B cell (primary cell): ENCODE results near the gene BTBD8. TPM values are rescaled to one million over a fixed set of nuclear protein-coding genes. Genes with fewer than 3 reads are reported as not detected.

ENCODE experiments used
- ATAC-seq: fragments of 200-7000 bp; cut with Tn5 transposase; one replicate; pipeline ENCODE4 v1.10.0; 2021; ENCODE audit warnings: low read depth, mild to moderate bottlenecking, moderate number of reproducible peaks, moderate library complexity
- CTCF ChIA-PET: fragments of 350-600 bp; sonication (Branson Sonifier 250); formaldehyde crosslinking; loops from one replicate; lab custom pipeline; 2021; ENCODE audit warnings: antibody characterized with exemption, inconsistent platforms; lab: Charles Lee
- POLR2A ChIA-PET: fragments of 350-600 bp; sonication (Branson Sonifier 250); formaldehyde crosslinking; loops from one replicate; lab custom pipeline; 2021; ENCODE audit warnings: antibody characterized with exemption; lab: Charles Lee
- DNase-seq: peaks from one replicate; pipeline ENCODE4 v3.0.0; 2013
- H2AFZ ChIP-seq: 2 replicates; pipeline ENCODE4 v1.6.1; 2012; ENCODE audit warnings: mild to moderate bottlenecking, low read depth, low read length; ENCODE audit not compliant: insufficient read depth, poor library complexity, severe bottlenecking
- H3K27ac ChIP-seq, 2 donors: 1 replicate in 1 of 2; 2 replicates in 1 of 2; pipeline ENCODE4 v1.5.1; 2012 to 2013; ENCODE audit warnings: low read length in 2 of 2, mild to moderate bottlenecking in 2 of 2, moderate library complexity in 1 of 2
- H3K27me3 ChIP-seq, 4 experiments: fragments of 200-600 bp in 1 of 4; sonication (generic) in 1 of 4; replicated peaks in 1 of 4; 1 replicate in 2 of 4; 2 replicates in 2 of 4; pipeline versions ENCODE4 v1.6.1 to v1.7.0; 2013 to 2016; ENCODE audit warnings: low read length in 3 of 4, mild to moderate bottlenecking in 2 of 4, mixed read lengths in 1 of 4, moderate library complexity in 1 of 4; ENCODE audit not compliant: insufficient read depth in 4 of 4, control insufficient read depth in 3 of 4; ENCODE audit errors: control extremely low read depth in 1 of 4
- H3K36me3 ChIP-seq, 2 experiments: replicated peaks in 1 of 2; 1 replicate in 1 of 2; 2 replicates in 1 of 2; pipeline versions ENCODE4 v1.6.1 to v1.7.1; 2013; ENCODE audit warnings: low read length in 1 of 2; ENCODE audit not compliant: insufficient read depth in 2 of 2, control insufficient read depth in 1 of 2; ENCODE audit errors: control extremely low read depth in 1 of 2, extremely low read depth in 1 of 2
- H3K4me1 ChIP-seq, 2 donors: fragments of 200-600 bp in 1 of 2; sonication (generic) in 1 of 2; 1 replicate in 1 of 2; 2 replicates in 1 of 2; pipeline versions ENCODE4 v1.5.1 to v1.6.1; 2013 to 2017; ENCODE audit warnings: low read length in 2 of 2; ENCODE audit not compliant: control insufficient read depth in 2 of 2, insufficient read depth in 2 of 2
- H3K4me2 ChIP-seq: replicated peaks from 2 replicates; pipeline ENCODE3; 2012; ENCODE audit warnings: mild to moderate bottlenecking, low read depth, low read length; ENCODE audit not compliant: poor library complexity, severe bottlenecking
- H3K4me3 ChIP-seq, 5 experiments: fragments of 200-600 bp in 1 of 5; sonication (generic) in 1 of 5; 1 replicate in 3 of 5; 2 replicates in 2 of 5; pipeline versions ENCODE4 v1.5.1 to v1.7.0; 2011 to 2016; ENCODE audit warnings: low read length in 4 of 5, mild to moderate bottlenecking in 4 of 5, low read depth in 2 of 5, control low read depth in 1 of 5, moderate library complexity in 1 of 5; ENCODE audit not compliant: insufficient read depth in 1 of 5; ENCODE audit errors: control extremely low read depth in 1 of 5, extremely low read depth in 1 of 5
- H3K79me2 ChIP-seq: fragments of 200-600 bp; sonication (generic); one replicate; pipeline ENCODE4 v1.6.0; 2016; ENCODE audit warnings: low read length; ENCODE audit not compliant: control insufficient read depth, insufficient read depth
- H3K9ac ChIP-seq: fragments of 200-600 bp; sonication (generic); 2 replicates; pipeline ENCODE4 v1.6.1; 2017; ENCODE audit warnings: mild to moderate bottlenecking, low read length, moderate library complexity
- H3K9me3 ChIP-seq, 3 donors: one replicate each; pipeline versions ENCODE4 v1.6.1 to v1.7.1; 2013; ENCODE audit warnings: low read length in 2 of 3; ENCODE audit not compliant: control insufficient read depth in 2 of 3, insufficient read depth in 1 of 3; ENCODE audit errors: control extremely low read depth in 1 of 3
- H4K20me1 ChIP-seq: 2 replicates; pipeline ENCODE4 v1.6.0; 2012; ENCODE audit warnings: mild to moderate bottlenecking, low read length; ENCODE audit not compliant: insufficient read depth, control insufficient read depth, poor library complexity, severe bottlenecking
- H3K27ac Mint-ChIP-seq: one replicate; pipeline ENCODE4 v1.8.0; 2021; ENCODE audit warnings: mixed read lengths
- H3K27me3 Mint-ChIP-seq: one replicate; pipeline ENCODE4 v1.8.0; 2021; ENCODE audit warnings: mixed read lengths
- H3K4me1 Mint-ChIP-seq: one replicate; pipeline ENCODE4 v1.8.0; 2021; ENCODE audit warnings: mixed read lengths
- H3K4me3 Mint-ChIP-seq: one replicate; pipeline ENCODE4 v1.8.0; 2021; ENCODE audit warnings: mixed read lengths
- H3K9me3 Mint-ChIP-seq: one replicate; pipeline ENCODE4 v1.8.0; 2022; ENCODE audit warnings: mixed read lengths; ENCODE audit not compliant: insufficient read depth
- CTCF ChIP-seq: fragments of 200-600 bp; IDR thresholded peaks from one replicate; pipeline ENCODE4 v1.8.0; 2022; ENCODE audit warnings: antibody characterized with exemption, mild to moderate bottlenecking
- EZH2 ChIP-seq: IDR thresholded peaks from 2 replicates; pipeline ENCODE4 v1.6.1; 2012; ENCODE audit warnings: borderline replicate concordance, low read depth, mild to moderate bottlenecking, moderate library complexity, low read length; ENCODE audit not compliant: insufficient read depth, poor library complexity, severe bottlenecking
- WGBS: methylation state at CpG from one replicate; pipeline ENCODE4 v1.1.5; 2013; ENCODE audit warnings: missing lambda C conversion rate; ENCODE audit not compliant: insufficient coverage; 5-methylcytosine and 5-hydroxymethylcytosine counted together
- intact Hi-C: fragments of 100-400 bp; cut with micrococcal nuclease; formaldehyde crosslinking; loops from one replicate; pipeline ENCODE4 v1.10.0; 2022
- polyA plus RNA-seq: library from polyadenylated mRNA; depleted of rRNA; stranded (reverse); fragments of >200 nt; gene quantifications from 2 replicates; pipeline ENCODE4 v1.2.3, GENCODE V29; 2012
- total RNA-seq, 2 donors: library from RNA; stranded (reverse); fragments of 120-200 nt in 1 of 2; gene quantifications; 1 replicate in 1 of 2; 2 replicates in 1 of 2; pipeline versions ENCODE4 v1.2.3 to v1.2.4, GENCODE V29; 2013 to 2022

Gene BTBD8
- total and polyA plus RNA-seq, 2 donors (not counting 1 experiment from before 2014, with no cell fraction given), result 0.46 to 1.9 TPM

GRCh38 chr1:92191726-92192125 is 111.6 kb downstream of the BTBD8 start:
- Histone ChIP-seq H3K4me2 (no peak overlapping the region), H3K9me3 (no peaks in the 10 kb centered on the region), H3K9ac (no peak overlapping the region), H3K27me3 (no peaks in the 10 kb centered on the region), H3K79me2 (no peaks in the 10 kb centered on the region), H3K27ac (no peak overlapping the region), H2AFZ (no peak overlapping the region), H3K4me3 (no peak overlapping the region), H3K4me1 (no peaks in the 10 kb centered on the region), H3K36me3 (no peaks in the 10 kb centered on the region), H4K20me1 (no peaks in the 10 kb centered on the region)
- 100% methylated on average over 2 of the region's 2 CpGs for WGBS
- ChIA-PET POLR2A (no interaction called here), CTCF (no interaction called here)
- H3K4me3 Mint-ChIP-seq, result no peak overlapping the region
- H3K4me1 Mint-ChIP-seq, result no peaks in the 10 kb centered on the region
- H3K27me3 Mint-ChIP-seq, result peaks cover 6% of the 10 kb centered on the region
- H3K27ac Mint-ChIP-seq, result no peak overlapping the region
- H3K9me3 Mint-ChIP-seq, result no peaks in the 10 kb centered on the region
- intact Hi-C loops, result no loop called here
- DNase-seq (no peak), ATAC-seq (no peak)
- TF ChIP-seq EZH2, result no peak
- TF ChIP-seq CTCF, result no peak

- POLR2A ChIA-PET, result no interaction called here
- Histone ChIP-seq H3K4me2 (no peak overlapping the region), H3K9ac (no peak overlapping the region), H3K4me3 (no peak overlapping the region), H2AFZ (no peak overlapping the region), H3K36me3 (no peaks in the 10 kb centered on the region), H3K27ac (no peak overlapping the region), H3K9me3 (no peaks in the 10 kb centered on the region), H4K20me1 (no peaks in the 10 kb centered on the region), H3K4me1 (no peaks in the 10 kb centered on the region), H3K79me2 (no peaks in the 10 kb centered on the region), H3K27me3 (no peaks in the 10 kb centered on the region)
- DNase-seq (no peak), ATAC-seq (no peak)
- TF ChIP-seq CTCF (no peak), EZH2 (no peak)
- Mint-ChIP-seq H3K4me1 (no peaks in the 10 kb centered on the region), H3K27ac (no peak overlapping the region), H3K27me3 (peaks cover 6% of the 10 kb centered on the region), H3K9me3 (no peaks in the 10 kb centered on the region), H3K4me3 (no peak overlapping the region)
- intact Hi-C loops, result no loop called here
- CTCF ChIA-PET, result no interaction called here
- 92% methylated on average over 4 of the region's 9 CpGs for WGBS
These were observed 112.1 kb downstream of the BTBD8 start for GRCh38 chr1:92192246-92192645.
